H1 (cell line): Measurements from ENCODE around the gene TTLL1. TPM values are rescaled to one million over a fixed set of nuclear protein-coding genes. Genes with fewer than 3 reads are reported as not detected.

ENCODE experiments used
- CTCF ChIA-PET: fragments of 300-600 bp; sonication (Branson Sonifier 250); formaldehyde crosslinking; loops from one replicate; lab custom pipeline; 2021; ENCODE audit not compliant: partially characterized antibody; lab: Charles Lee
- POLR2A ChIA-PET: fragments of 300-600 bp; sonication (Branson Sonifier 250); formaldehyde crosslinking; loops from one replicate; lab custom pipeline; 2021; ENCODE audit warnings: inconsistent platforms; ENCODE audit not compliant: partially characterized antibody; lab: Charles Lee
- DNase-seq, 2 experiments: peaks; one replicate each; pipeline versions ENCODE4 v3.0.0 to v3.0.0-alpha.2; 2010 to 2022; ENCODE audit warnings: low spot score in 2 of 2, low read depth in 1 of 2, mixed read lengths in 1 of 2
- FAIRE-seq: peaks from 2 replicates; lab custom pipeline; 2011; peaks lifted over from hg19 to GRCh38; lab: Jason Lieb, UNC
- H2AFZ ChIP-seq: 2 replicates; pipeline ENCODE4 v1.8.1; 2012; ENCODE audit warnings: low read length, inconsistent platforms
- H2AK5ac ChIP-seq: 2 replicates; pipeline ENCODE4 v1.6.1; 2013; ENCODE audit warnings: low read depth, low read length
- H2BK120ac ChIP-seq: replicated peaks from 2 replicates; pipeline ENCODE3; 2013; ENCODE audit warnings: low read depth, low read length, inconsistent platforms
- H2BK12ac ChIP-seq: 2 replicates; pipeline ENCODE4 v1.6.1; 2013; ENCODE audit warnings: low read depth, low read length
- H2BK15ac ChIP-seq: 2 replicates; pipeline ENCODE4 v1.6.1; 2013; ENCODE audit warnings: low read length
- H2BK20ac ChIP-seq: 2 replicates; pipeline ENCODE4 v1.6.1; 2013; ENCODE audit warnings: low read length
- H2BK5ac ChIP-seq: 2 replicates; pipeline ENCODE4 v1.6.1; 2013; ENCODE audit warnings: low read depth, low read length
- H3K14ac ChIP-seq: 2 replicates; pipeline ENCODE4 v1.6.1; 2013; ENCODE audit warnings: inconsistent platforms; ENCODE audit not compliant: insufficient read length
- H3K18ac ChIP-seq: 2 replicates; pipeline ENCODE4 v1.6.1; 2013; ENCODE audit warnings: low read length; ENCODE audit errors: extremely low read depth
- H3K23ac ChIP-seq: 2 replicates; pipeline ENCODE4 v1.6.1; 2013; ENCODE audit warnings: inconsistent platforms; ENCODE audit not compliant: insufficient read length
- H3K23me2 ChIP-seq: 2 replicates; pipeline ENCODE4 v1.6.1; 2013; ENCODE audit warnings: low read depth, low read length
- H3K27ac ChIP-seq: 2 replicates; pipeline ENCODE4 v1.6.1; 2011; ENCODE audit warnings: low read depth, low read length, inconsistent platforms
- H3K27me3 ChIP-seq, 4 experiments: replicated peaks in 1 of 4; 1 replicate in 1 of 4; 2 replicates in 3 of 4; pipeline versions ENCODE4 v1.6.1 to v1.8.1; 2011 to 2013; ENCODE audit warnings: low read length in 3 of 4, mild to moderate bottlenecking in 3 of 4, inconsistent platforms in 2 of 4, mixed read lengths in 2 of 4, moderate library complexity in 1 of 4; ENCODE audit not compliant: control insufficient read depth in 3 of 4, insufficient read depth in 3 of 4; ENCODE audit errors: extremely low read depth in 1 of 4
- H3K36me3 ChIP-seq, 4 experiments: 2 replicates each; pipeline versions ENCODE4 v1.6.1 to v1.8.1; 2011 to 2013; ENCODE audit warnings: mild to moderate bottlenecking in 4 of 4, low read length in 3 of 4, moderate library complexity in 2 of 4, control low read depth in 1 of 4, inconsistent platforms in 1 of 4; ENCODE audit not compliant: insufficient read depth in 4 of 4, control insufficient read depth in 2 of 4
- H3K4ac ChIP-seq: replicated peaks from 2 replicates; pipeline ENCODE3; 2013; ENCODE audit warnings: low read length, low read depth, mixed read lengths, inconsistent platforms; ENCODE audit not compliant: insufficient read length
- H3K4me1 ChIP-seq, 4 experiments: replicated peaks in 1 of 4; 1 replicate in 1 of 4; 2 replicates in 3 of 4; pipeline versions ENCODE4 v1.6.1 to v1.8.1; 2011 to 2013; ENCODE audit warnings: low read length in 3 of 4, inconsistent platforms in 2 of 4, mixed read lengths in 1 of 4; ENCODE audit not compliant: insufficient read depth in 4 of 4, control insufficient read depth in 3 of 4
- H3K4me2 ChIP-seq, 2 experiments: 2 replicates each; pipeline versions ENCODE4 v1.6.1 to v1.8.1; 2011 to 2013; ENCODE audit warnings: low read depth in 2 of 2, low read length in 2 of 2, control low read depth in 1 of 2, inconsistent platforms in 1 of 2, mild to moderate bottlenecking in 1 of 2; ENCODE audit not compliant: insufficient read depth in 1 of 2
- H3K4me3 ChIP-seq, 4 experiments: fragments of 200-600, 300-600 bp in 1 of 4; sonication (generic), shearing (Covaris generic), sonication (Bioruptor Twin) in 1 of 4; 2 replicates each; pipeline versions ENCODE4 v1.5.1 to v1.8.1; 2011 to 2016; ENCODE audit warnings: low read length in 4 of 4, low read depth in 3 of 4, control low read depth in 2 of 4, inconsistent platforms in 2 of 4, mild to moderate bottlenecking in 2 of 4, mixed read lengths in 1 of 4, moderate library complexity in 1 of 4; ENCODE audit not compliant: insufficient read depth in 2 of 4; ENCODE audit errors: extremely low read depth in 1 of 4
- H3K56ac ChIP-seq: replicated peaks from 2 replicates; pipeline ENCODE3; 2013; ENCODE audit warnings: low read depth, mild to moderate bottlenecking, mixed read lengths, low read length, inconsistent platforms; ENCODE audit not compliant: insufficient read length
- H3K79me1 ChIP-seq: 2 replicates; pipeline ENCODE4 v1.6.1; 2013; ENCODE audit warnings: low read depth, low read length, control low read depth
- H3K79me2 ChIP-seq, 2 experiments: 2 replicates each; pipeline versions ENCODE4 v1.6.1 to v1.8.1; 2012 to 2013; ENCODE audit warnings: low read length in 2 of 2, mild to moderate bottlenecking in 2 of 2, inconsistent platforms in 1 of 2; ENCODE audit not compliant: insufficient read depth in 2 of 2, control insufficient read depth in 1 of 2
- H3K9ac ChIP-seq, 4 experiments: replicated peaks in 1 of 4; 1 replicate in 1 of 4; 2 replicates in 3 of 4; pipeline versions ENCODE4 v1.6.1 to v1.8.1; 2011 to 2013; ENCODE audit warnings: low read depth in 3 of 4, low read length in 3 of 4, control low read depth in 2 of 4, mild to moderate bottlenecking in 2 of 4, moderate library complexity in 2 of 4, inconsistent platforms in 1 of 4; ENCODE audit errors: extremely low read depth in 1 of 4
- H3K9me3 ChIP-seq, 2 experiments: 2 replicates each; pipeline versions ENCODE4 v1.6.1 to v1.8.1; 2012 to 2013; ENCODE audit warnings: mild to moderate bottlenecking in 2 of 2, moderate library complexity in 2 of 2, control low read depth in 1 of 2, inconsistent platforms in 1 of 2, low read depth in 1 of 2, low read length in 1 of 2, mixed read lengths in 1 of 2; ENCODE audit not compliant: insufficient read depth in 2 of 2
- H4K20me1 ChIP-seq, 2 experiments: replicated peaks in 1 of 2; 2 replicates each; pipeline versions ENCODE3 to v1.8.1; 2011 to 2013; ENCODE audit warnings: inconsistent platforms in 2 of 2, low read length in 2 of 2, mild to moderate bottlenecking in 1 of 2; ENCODE audit not compliant: insufficient read depth in 2 of 2, control insufficient read depth in 1 of 2
- H4K5ac ChIP-seq: 2 replicates; pipeline ENCODE4 v1.6.1; 2013; ENCODE audit warnings: low read length, low read depth, mixed read lengths, inconsistent platforms; ENCODE audit not compliant: insufficient read length
- H4K8ac ChIP-seq: 2 replicates; pipeline ENCODE4 v1.8.0; 2013; ENCODE audit warnings: mild to moderate bottlenecking, moderate library complexity, low read length, inconsistent platforms; ENCODE audit not compliant: insufficient read depth; ENCODE audit errors: extremely low read depth
- H4K91ac ChIP-seq: replicated peaks from 2 replicates; pipeline ENCODE3; 2013; ENCODE audit warnings: low read length, mixed read lengths, inconsistent platforms; ENCODE audit not compliant: insufficient read length
- ASH2L ChIP-seq: fragments of 200-600, 300-600 bp; sonication (generic); IDR thresholded peaks from one replicate; pipeline ENCODE4 v1.7.1; 2017; ENCODE audit warnings: low read length
- CREB1 ChIP-seq: IDR thresholded peaks from 2 replicates; pipeline ENCODE4 v1.6.1; 2012; ENCODE audit warnings: inconsistent platforms
- EGR1 ChIP-seq: IDR thresholded peaks from 2 replicates; pipeline ENCODE4 v1.6.1; 2011; ENCODE audit warnings: low read depth, low read length, borderline replicate concordance
- JUND ChIP-seq: IDR thresholded peaks from 2 replicates; pipeline ENCODE4 v1.6.1; 2011; ENCODE audit warnings: mild to moderate bottlenecking, improper control_type of control experiment, low read length
- KDM5A ChIP-seq: fragments of 200-600 bp; IDR thresholded peaks from 2 replicates; pipeline ENCODE4 v1.7.1; 2012; ENCODE audit warnings: mild to moderate bottlenecking, low read length, inconsistent platforms, mixed read lengths
- NRF1 ChIP-seq: IDR thresholded peaks from 2 replicates; pipeline ENCODE4 v1.6.1; 2011; ENCODE audit warnings: mild to moderate bottlenecking, low read depth, low read length, improper control_type of control experiment
- POLR2AphosphoS5 ChIP-seq: IDR thresholded peaks from 2 replicates; pipeline ENCODE4 v1.6.1; 2011; ENCODE audit warnings: low read depth, low read length
- RBBP5 ChIP-seq: IDR thresholded peaks from 2 replicates; pipeline ENCODE4 v1.7.1; 2012; ENCODE audit warnings: low read depth, mild to moderate bottlenecking, inconsistent platforms, low read length, moderate library complexity, borderline replicate concordance
- TBP ChIP-seq: IDR thresholded peaks from 2 replicates; pipeline ENCODE4 v1.6.1; 2011; ENCODE audit warnings: low read depth, low read length, improper control_type of control experiment
- WGBS, 2 experiments: shearing (Covaris generic) in 1 of 2; methylation state at CpG; one replicate each; pipeline versions ENCODE4 v1.1.6 to v1.1.7; 2013 to 2015; ENCODE audit warnings: low lambda C conversion rate in 2 of 2, mixed read lengths in 2 of 2, inconsistent platforms in 1 of 2, low coverage in 1 of 2, missing lambda C conversion rate in 1 of 2; ENCODE audit not compliant: insufficient replicate concordance in 2 of 2, insufficient coverage in 1 of 2, insufficient read length in 1 of 2; ENCODE audit errors: extremely low coverage in 1 of 2, missing lambda C conversion rate in 1 of 2; 5-methylcytosine and 5-hydroxymethylcytosine counted together
- polyA plus RNA-seq, 7 experiments: library from polyadenylated mRNA; depleted of rRNA in 3 of 7; stranded (reverse) in 5 of 7; unstranded in 2 of 7; fragments of >200 nt in 5 of 7; fragments of 200-250 nt in 2 of 7; gene quantifications; 1 replicate in 5 of 7; 2 replicates in 1 of 7; 4 replicates in 1 of 7; pipeline versions ENCODE4 v1.2.1 to v1.2.3, GENCODE V29; 2011 to 2013; ENCODE audit warnings: missing spikeins in 2 of 7, mixed read lengths in 2 of 7
- total RNA-seq: library from RNA; stranded (reverse); fragmentation: NEBNext Ultra II Directional; extraction: Animal tissue kit (Norgen Biotek cat#: 25700); gene quantifications from 2 replicates; pipeline ENCODE4 v1.2.1, GENCODE V29; 2021

Gene TTLL1
- total and polyA plus RNA-seq, 2 of the 8 experiments (the other 6 are each of a cell fraction or from before 2014, with no cell fraction given) = 5.0 to 13.8 TPM

DNA sequence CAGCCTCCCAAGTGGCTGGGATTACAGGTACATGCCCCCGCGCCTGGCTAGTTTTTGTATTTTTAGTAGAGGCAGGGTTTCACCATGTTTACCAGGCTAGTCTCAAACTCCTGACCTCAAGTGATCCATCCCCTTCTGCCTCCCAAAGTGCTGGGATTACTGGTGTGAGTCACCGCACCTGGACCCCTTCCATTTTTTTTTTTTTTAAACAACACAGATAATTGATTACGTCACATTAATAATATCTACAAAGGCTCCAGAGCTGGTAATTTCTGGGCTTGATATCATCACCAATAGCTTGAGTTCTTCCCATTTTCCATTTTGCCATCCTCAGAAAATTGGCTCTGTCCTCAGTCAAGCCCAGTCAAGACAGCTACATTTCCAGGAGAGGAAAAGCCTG lies 7.2 kb downstream of the TTLL1 start:
- no peak overlapping the region for H2BK5ac ChIP-seq
- no peak overlapping the region for H3K4me2 ChIP-seq
- no peak overlapping the region for H3K4me3 ChIP-seq
- no peak overlapping the region for H3K4ac ChIP-seq
- no peaks in the 10 kb centered on the region for H3K27me3 ChIP-seq
- no peaks in the 10 kb centered on the region for H3K79me2 ChIP-seq
- no peak overlapping the region for H2BK15ac ChIP-seq
- no peak overlapping the region for H4K91ac ChIP-seq
- no peaks in the 10 kb centered on the region; a peak in 1 of 8 replicates for H3K36me3 ChIP-seq
- ChIA-PET POLR2A (no interaction called here), CTCF (interaction anchor here (0.7 to 1.1 kb wide), 2 partner anchors 9 to 214 kb away, joined by 3 read pairs; no protein-coding TSS in a partner anchor)
- WGBS, 2 experiments = 98% methylated on average over 4 of the region's 4 CpGs; no CpG with 5 or more reads in 1 of the 2 experiments
- no peaks in the 10 kb centered on the region for H3K9me3 ChIP-seq
- no peak overlapping the region for H3K56ac ChIP-seq
- no peak overlapping the region for H2BK12ac ChIP-seq
- no peaks in the 10 kb centered on the region for H4K20me1 ChIP-seq
- no peak overlapping the region for H2BK20ac ChIP-seq
- no peak overlapping the region for H2AK5ac ChIP-seq
- H3K9ac ChIP-seq = no peak overlapping the region
- no peaks in the 10 kb centered on the region for H3K79me1 ChIP-seq
- no peak for DNase-seq
- FAIRE-seq = no peak
- H3K18ac ChIP-seq = no peak overlapping the region
- no peak overlapping the region for H4K8ac ChIP-seq
- no peaks in the 10 kb centered on the region for H3K23me2 ChIP-seq
- no peak overlapping the region for H2BK120ac ChIP-seq
- no peak overlapping the region for H3K23ac ChIP-seq
- no peak overlapping the region for H3K27ac ChIP-seq
- H4K5ac ChIP-seq = no peak overlapping the region
- no peaks in the 10 kb centered on the region for H3K4me1 ChIP-seq
- no peak overlapping the region for H3K14ac ChIP-seq
- H2AFZ ChIP-seq = no peak overlapping the region
- TF ChIP-seq POLR2AphosphoS5 (no peak), EGR1 (no peak), RBBP5 (no peak), KDM5A (no peak), CREB1 (no peak), ASH2L (no peak), TBP (no peak), JUND (no peak), NRF1 (no peak)
